ENCODE results near the gene PRDM16. TPM values are rescaled to one million over a fixed set of nuclear protein-coding genes. Genes with fewer than 3 reads are reported as not detected.

The PRDM16 gene
- total and polyA plus RNA-seq, 2 of the 13 experiments (the other 11 are each of a cell fraction or from before 2014, with no cell fraction given): 0.15 to 0.81 TPM

DNA sequence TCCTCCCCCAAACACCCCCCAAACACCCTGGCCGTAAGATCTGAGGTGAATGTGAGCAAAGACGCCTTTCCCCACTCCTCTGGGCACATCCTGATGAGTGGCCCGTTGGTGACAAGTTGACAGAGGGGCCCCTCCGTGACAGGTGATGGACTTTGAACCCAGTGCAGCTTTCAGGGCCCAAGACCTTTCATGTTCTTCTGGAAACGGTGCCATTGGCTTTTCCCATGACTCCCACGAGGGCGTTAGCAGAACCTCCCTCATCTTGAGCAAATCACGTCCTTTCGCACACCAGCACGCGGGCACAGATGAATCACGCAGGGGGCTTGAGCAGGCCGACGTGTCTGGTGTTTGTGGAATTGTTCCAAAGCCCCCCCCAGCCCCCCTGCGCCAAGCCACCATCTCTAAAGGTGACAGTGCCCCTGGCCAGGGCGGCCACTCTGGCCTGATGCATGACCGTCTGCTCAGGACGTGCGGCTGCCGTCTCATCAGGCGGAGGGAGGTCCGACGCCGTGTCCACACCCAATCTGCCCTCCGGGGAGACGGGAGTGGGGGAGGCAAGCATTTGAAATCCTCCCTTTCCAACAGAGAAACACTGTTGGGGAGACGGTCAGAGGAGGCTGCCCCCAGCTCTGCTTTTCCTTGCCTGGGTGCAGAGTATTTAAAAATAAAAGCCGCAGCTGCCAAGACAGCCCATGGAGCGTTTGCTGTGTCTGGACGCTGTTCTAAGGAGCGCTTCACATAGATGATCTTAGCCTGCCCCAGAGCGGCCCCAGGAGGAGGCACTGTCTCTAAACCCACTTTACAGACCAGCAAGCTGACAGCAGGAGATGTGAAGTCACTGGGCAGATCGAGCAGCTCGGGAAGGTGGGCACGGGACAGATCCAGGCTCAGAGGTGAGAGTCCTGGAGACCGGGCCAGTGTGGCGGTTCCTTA is 287.2 kb downstream of the PRDM16 start (continued):
- TF ChIP-seq, protein P1, sequence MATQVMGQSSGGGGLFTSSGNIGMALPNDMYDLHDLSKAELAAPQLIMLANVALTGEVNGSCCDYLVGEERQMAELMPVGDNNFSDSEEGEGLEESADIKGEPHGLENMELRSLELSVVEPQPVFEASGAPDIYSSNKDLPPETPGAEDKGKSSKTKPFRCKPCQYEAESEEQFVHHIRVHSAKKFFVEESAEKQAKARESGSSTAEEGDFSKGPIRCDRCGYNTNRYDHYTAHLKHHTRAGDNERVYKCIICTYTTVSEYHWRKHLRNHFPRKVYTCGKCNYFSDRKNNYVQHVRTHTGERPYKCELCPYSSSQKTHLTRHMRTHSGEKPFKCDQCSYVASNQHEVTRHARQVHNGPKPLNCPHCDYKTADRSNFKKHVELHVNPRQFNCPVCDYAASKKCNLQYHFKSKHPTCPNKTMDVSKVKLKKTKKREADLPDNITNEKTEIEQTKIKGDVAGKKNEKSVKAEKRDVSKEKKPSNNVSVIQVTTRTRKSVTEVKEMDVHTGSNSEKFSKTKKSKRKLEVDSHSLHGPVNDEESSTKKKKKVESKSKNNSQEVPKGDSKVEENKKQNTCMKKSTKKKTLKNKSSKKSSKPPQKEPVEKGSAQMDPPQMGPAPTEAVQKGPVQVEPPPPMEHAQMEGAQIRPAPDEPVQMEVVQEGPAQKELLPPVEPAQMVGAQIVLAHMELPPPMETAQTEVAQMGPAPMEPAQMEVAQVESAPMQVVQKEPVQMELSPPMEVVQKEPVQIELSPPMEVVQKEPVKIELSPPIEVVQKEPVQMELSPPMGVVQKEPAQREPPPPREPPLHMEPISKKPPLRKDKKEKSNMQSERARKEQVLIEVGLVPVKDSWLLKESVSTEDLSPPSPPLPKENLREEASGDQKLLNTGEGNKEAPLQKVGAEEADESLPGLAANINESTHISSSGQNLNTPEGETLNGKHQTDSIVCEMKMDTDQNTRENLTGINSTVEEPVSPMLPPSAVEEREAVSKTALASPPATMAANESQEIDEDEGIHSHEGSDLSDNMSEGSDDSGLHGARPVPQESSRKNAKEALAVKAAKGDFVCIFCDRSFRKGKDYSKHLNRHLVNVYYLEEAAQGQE (IDR thresholded peaks at IDR 0.05; ENCODE audit: borderline replicate concordance in 1 of 2, low read depth in 1 of 2, low read length in 2 of 2): peak in 1 of 2 experiments; percentile 50; a peak in 1 of 4 replicates
- TF ChIP-seq ZFP62 (CRISPR knock-in tag; IDR thresholded peaks at IDR 0.05) (no peak), HOXD1 (CRISPR knock-in tag; IDR thresholded peaks at IDR 0.05) (0 out of 2 replicates have a peak, but pooled peaks have one; percentile 31), RNF2 (conservative IDR thresholded peaks at IDR 0.05; ENCODE audit: low read depth) (0 out of 2 replicates have a peak, but pooled peaks have one; percentile 37), ZNF263 (CRISPR knock-in tag; IDR thresholded peaks at IDR 0.05) (no peak), RELA (CRISPR knock-in tag; IDR thresholded peaks at IDR 0.05) (no peak), NRL (CRISPR knock-in tag; IDR thresholded peaks at IDR 0.05; ENCODE audit: borderline replicate concordance) (no peak), ZNF296 (CRISPR knock-in tag; conservative IDR thresholded peaks at IDR 0.05) (no peak), NFRKB (IDR thresholded peaks at IDR 0.05) (no peak), ISL2 (CRISPR knock-in tag; IDR thresholded peaks at IDR 0.05) (no peak), RBM39 (IDR thresholded peaks at IDR 0.05; ENCODE audit: low read depth, low read length, poor library complexity, severe bottlenecking) (no peak), EED (CRISPR knock-in tag; IDR thresholded peaks at IDR 0.05) (no peak), ZFYVE20 (CRISPR knock-in tag; IDR thresholded peaks at IDR 0.05; ENCODE audit: borderline replicate concordance, low read depth) (no peak)
- TF ChIP-seq, protein P2, sequence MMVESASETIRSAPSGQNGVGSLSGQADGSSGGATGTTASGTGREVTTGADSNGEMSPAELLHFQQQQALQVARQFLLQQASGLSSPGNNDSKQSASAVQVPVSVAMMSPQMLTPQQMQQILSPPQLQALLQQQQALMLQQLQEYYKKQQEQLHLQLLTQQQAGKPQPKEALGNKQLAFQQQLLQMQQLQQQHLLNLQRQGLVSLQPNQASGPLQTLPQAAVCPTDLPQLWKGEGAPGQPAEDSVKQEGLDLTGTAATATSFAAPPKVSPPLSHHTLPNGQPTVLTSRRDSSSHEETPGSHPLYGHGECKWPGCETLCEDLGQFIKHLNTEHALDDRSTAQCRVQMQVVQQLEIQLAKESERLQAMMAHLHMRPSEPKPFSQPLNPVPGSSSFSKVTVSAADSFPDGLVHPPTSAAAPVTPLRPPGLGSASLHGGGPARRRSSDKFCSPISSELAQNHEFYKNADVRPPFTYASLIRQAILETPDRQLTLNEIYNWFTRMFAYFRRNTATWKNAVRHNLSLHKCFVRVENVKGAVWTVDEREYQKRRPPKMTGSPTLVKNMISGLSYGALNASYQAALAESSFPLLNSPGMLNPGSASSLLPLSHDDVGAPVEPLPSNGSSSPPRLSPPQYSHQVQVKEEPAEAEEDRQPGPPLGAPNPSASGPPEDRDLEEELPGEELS (CRISPR knock-in tag; IDR thresholded peaks at IDR 0.05): 0 out of 2 replicates have a peak, but pooled peaks have one; percentile 32
- TF ChIP-seq, protein P3, sequence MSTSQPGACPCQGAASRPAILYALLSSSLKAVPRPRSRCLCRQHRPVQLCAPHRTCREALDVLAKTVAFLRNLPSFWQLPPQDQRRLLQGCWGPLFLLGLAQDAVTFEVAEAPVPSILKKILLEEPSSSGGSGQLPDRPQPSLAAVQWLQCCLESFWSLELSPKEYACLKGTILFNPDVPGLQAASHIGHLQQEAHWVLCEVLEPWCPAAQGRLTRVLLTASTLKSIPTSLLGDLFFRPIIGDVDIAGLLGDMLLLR (CRISPR knock-in tag; IDR thresholded peaks at IDR 0.05): no peak
- TF ChIP-seq, protein P4, sequence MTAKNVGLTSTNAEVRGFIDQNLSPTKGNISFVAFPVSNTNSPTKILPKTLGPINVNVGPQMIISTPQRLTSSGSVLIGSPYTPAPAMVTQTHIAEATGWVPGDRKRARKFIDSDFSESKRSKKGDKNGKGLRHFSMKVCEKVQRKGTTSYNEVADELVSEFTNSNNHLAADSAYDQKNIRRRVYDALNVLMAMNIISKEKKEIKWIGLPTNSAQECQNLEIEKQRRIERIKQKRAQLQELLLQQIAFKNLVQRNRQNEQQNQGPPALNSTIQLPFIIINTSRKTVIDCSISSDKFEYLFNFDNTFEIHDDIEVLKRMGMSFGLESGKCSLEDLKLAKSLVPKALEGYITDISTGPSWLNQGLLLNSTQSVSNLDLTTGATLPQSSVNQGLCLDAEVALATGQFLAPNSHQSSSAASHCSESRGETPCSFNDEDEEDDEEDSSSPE (CRISPR knock-in tag; IDR thresholded peaks at IDR 0.05): no peak
- TF ChIP-seq, protein P5, sequence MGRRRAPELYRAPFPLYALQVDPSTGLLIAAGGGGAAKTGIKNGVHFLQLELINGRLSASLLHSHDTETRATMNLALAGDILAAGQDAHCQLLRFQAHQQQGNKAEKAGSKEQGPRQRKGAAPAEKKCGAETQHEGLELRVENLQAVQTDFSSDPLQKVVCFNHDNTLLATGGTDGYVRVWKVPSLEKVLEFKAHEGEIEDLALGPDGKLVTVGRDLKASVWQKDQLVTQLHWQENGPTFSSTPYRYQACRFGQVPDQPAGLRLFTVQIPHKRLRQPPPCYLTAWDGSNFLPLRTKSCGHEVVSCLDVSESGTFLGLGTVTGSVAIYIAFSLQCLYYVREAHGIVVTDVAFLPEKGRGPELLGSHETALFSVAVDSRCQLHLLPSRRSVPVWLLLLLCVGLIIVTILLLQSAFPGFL (CRISPR knock-in tag; IDR thresholded peaks at IDR 0.05): no peak
- TF ChIP-seq, protein P6, sequence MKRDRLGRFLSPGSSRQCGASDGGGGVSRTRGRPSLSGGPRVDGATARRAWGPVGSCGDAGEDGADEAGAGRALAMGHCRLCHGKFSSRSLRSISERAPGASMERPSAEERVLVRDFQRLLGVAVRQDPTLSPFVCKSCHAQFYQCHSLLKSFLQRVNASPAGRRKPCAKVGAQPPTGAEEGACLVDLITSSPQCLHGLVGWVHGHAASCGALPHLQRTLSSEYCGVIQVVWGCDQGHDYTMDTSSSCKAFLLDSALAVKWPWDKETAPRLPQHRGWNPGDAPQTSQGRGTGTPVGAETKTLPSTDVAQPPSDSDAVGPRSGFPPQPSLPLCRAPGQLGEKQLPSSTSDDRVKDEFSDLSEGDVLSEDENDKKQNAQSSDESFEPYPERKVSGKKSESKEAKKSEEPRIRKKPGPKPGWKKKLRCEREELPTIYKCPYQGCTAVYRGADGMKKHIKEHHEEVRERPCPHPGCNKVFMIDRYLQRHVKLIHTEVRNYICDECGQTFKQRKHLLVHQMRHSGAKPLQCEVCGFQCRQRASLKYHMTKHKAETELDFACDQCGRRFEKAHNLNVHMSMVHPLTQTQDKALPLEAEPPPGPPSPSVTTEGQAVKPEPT (CRISPR knock-in tag; IDR thresholded peaks at IDR 0.05; ENCODE audit: low read depth): no peak
